Stimulated activated CD8-positive, alpha-beta memory T cell treated with anti-CD3 and anti-CD28 coated beads, Interleukin-4, amount 100 ng/mL, for 4 hours (primary cell): Measurements from ENCODE around the gene BEGAIN.

Experiments used
- DNase-seq, 2 donors: peaks; one replicate each; pipeline ENCODE4 v3.0.0-alpha.2; 2020; ENCODE audit warnings: low read depth in 2 of 2, low spot score in 1 of 2

The BEGAIN gene

GRCh38 chr14:100553471-100553870 is 33.7 kb downstream of the BEGAIN start:
- no peak for DNase-seq

- no peak for DNase-seq
Measured at GRCh38 chr14:100552524-100553125, 34.6 kb downstream of the BEGAIN start.

- no peak for DNase-seq
Measured at GRCh38 chr14:100551056-100551455, 36.2 kb downstream of the BEGAIN start.

GRCh38 chr14:100549834-100550625 is 37.2 kb downstream of the BEGAIN start:
- DNase-seq = no peak

GRCh38 chr14:100548939-100549338 is 38.3 kb downstream of the BEGAIN start:
- DNase-seq = no peak

- DNase-seq = no peak
Measured at GRCh38 chr14:100548295-100548655, 38.9 kb downstream of the BEGAIN start.

- DNase-seq = no peak
Measured at GRCh38 chr14:100547633-100548294, 39.5 kb downstream of the BEGAIN start.

- no peak for DNase-seq
Measured at GRCh38 chr14:100546051-100546443, 41.2 kb downstream of the BEGAIN start.

- DNase-seq = no peak
Measured at GRCh38 chr14:100545359-100545758, 41.9 kb downstream of the BEGAIN start.

- DNase-seq = no peak
Measured at GRCh38 chr14:100544506-100545141, 42.6 kb downstream of the BEGAIN start.

- no peak for DNase-seq
Measured at GRCh38 chr14:100543471-100544455, 43.5 kb downstream of the BEGAIN start.

GRCh38 chr14:100542619-100543205 is 44.5 kb downstream of the BEGAIN start:
- no peak for DNase-seq

- no peak for DNase-seq
Measured at GRCh38 chr14:100541621-100542560, 45.3 kb downstream of the BEGAIN start.

GRCh38 chr14:100540926-100541620 is 46.1 kb downstream of the BEGAIN start:
- DNase-seq = no peak

- no peak for DNase-seq
Measured at GRCh38 chr14:100540141-100540925, 46.9 kb downstream of the BEGAIN start.

GRCh38 chr14:100539766-100540140 is 47.5 kb downstream of the BEGAIN start:
- DNase-seq = no peak

GRCh38 chr14:100539003-100539660 is 48.1 kb downstream of the BEGAIN start:
- DNase-seq = no peak
